Hepatocyte (in vitro differentiated cells): ENCODE data around the gene ANKRD26. TPM values are rescaled to one million over a fixed set of nuclear protein-coding genes. Genes with fewer than 3 reads are reported as not detected.

Source experiments
- DNase-seq: peaks from one replicate; pipeline ENCODE4 v3.0.0-alpha.2; 2016; ENCODE audit warnings: low spot score
- H2AFZ ChIP-seq: fragments of 200-600 bp; sonication (generic); 2 replicates; pipeline ENCODE4 v1.6.0; 2016; ENCODE audit warnings: antibody characterized with exemption, mild to moderate bottlenecking
- H3K27ac ChIP-seq: fragments of 200-600 bp; sonication (generic); 2 replicates; pipeline ENCODE4 v1.5.1; 2016; ENCODE audit warnings: mild to moderate bottlenecking
- H3K27me3 ChIP-seq: fragments of 200-600 bp; sonication (generic); 2 replicates; pipeline ENCODE4 v1.6.1; 2016
- H3K36me3 ChIP-seq: fragments of 200-600 bp; sonication (generic); replicated peaks from 2 replicates; pipeline ENCODE4 v1.5.1; 2016; ENCODE audit warnings: low read depth; ENCODE audit not compliant: insufficient read depth
- H3K4me1 ChIP-seq: fragments of 200-600 bp; sonication (generic); 2 replicates; pipeline ENCODE4 v1.5.1; 2016; ENCODE audit warnings: mild to moderate bottlenecking, moderate library complexity; ENCODE audit not compliant: insufficient read depth
- H3K4me2 ChIP-seq: fragments of 200-600 bp; sonication (generic); 2 replicates; pipeline ENCODE4 v1.6.0; 2016
- H3K4me3 ChIP-seq: fragments of 200-600 bp; sonication (generic); 2 replicates; pipeline ENCODE4 v1.5.1; 2016; ENCODE audit warnings: mild to moderate bottlenecking
- H3K79me2 ChIP-seq: fragments of 200-600 bp; sonication (generic); 2 replicates; pipeline ENCODE4 v1.6.0; 2017; ENCODE audit warnings: mild to moderate bottlenecking
- H3K9me2 ChIP-seq: fragments of 200-600 bp; sonication (generic); replicated peaks from 2 replicates; pipeline ENCODE4 v1.6.0; 2017; ENCODE audit warnings: mild to moderate bottlenecking; ENCODE audit not compliant: insufficient read depth
- H3K9me3 ChIP-seq: fragments of 200-600 bp; sonication (generic); 2 replicates; pipeline ENCODE4 v1.5.1; 2016; ENCODE audit warnings: low read depth, mild to moderate bottlenecking
- H4K20me1 ChIP-seq: fragments of 200-600 bp; sonication (generic); 2 replicates; pipeline ENCODE4 v1.6.0; 2016; ENCODE audit warnings: mild to moderate bottlenecking; ENCODE audit not compliant: insufficient read depth, poor library complexity, severe bottlenecking
- CTCF ChIP-seq: fragments of 200-600 bp; sonication (generic); IDR thresholded peaks from 2 replicates; pipeline ENCODE4 v1.5.1; 2016; ENCODE audit warnings: antibody characterized with exemption, mild to moderate bottlenecking; ENCODE audit not compliant: poor library complexity
- EZH2 ChIP-seq: fragments of 200-600 bp; sonication (generic); IDR thresholded peaks from 2 replicates; pipeline ENCODE4 v1.6.1; 2016; ENCODE audit warnings: antibody characterized with exemption, mild to moderate bottlenecking, borderline replicate concordance
- EZH2phosphoT487 ChIP-seq: fragments of 200-600 bp; sonication (generic); IDR thresholded peaks from one replicate; pipeline ENCODE4 v1.6.1; 2018; ENCODE audit warnings: antibody characterized with exemption, mild to moderate bottlenecking, low read depth, moderate library complexity; ENCODE audit not compliant: unreplicated experiment, severe bottlenecking
- WGBS: methylation state at CpG from one replicate; pipeline ENCODE4 v1.1.6; 2016; ENCODE audit warnings: low lambda C conversion rate; ENCODE audit errors: missing lambda C conversion rate; 5-methylcytosine and 5-hydroxymethylcytosine counted together
- polyA plus RNA-seq: library from polyadenylated mRNA; unstranded; fragments of >200 nt; fragmentation: Nextera tagmentation; extraction: Ambion mirVana; gene quantifications from 2 replicates; pipeline ENCODE4 v1.2.1, GENCODE V29; 2016
- total RNA-seq: library from RNA; depleted of rRNA; stranded (reverse); fragments of >200 nt; gene quantifications from 2 replicates; pipeline ENCODE4 v1.2.3, GENCODE V29; 2014

ANKRD26 gene
- total and polyA plus RNA-seq, 2 experiments from 2014 or later = 7.7 to 9.1 TPM

- H3K9me3 ChIP-seq = no peaks in the 10 kb centered on the region
- H2AFZ ChIP-seq = no peak overlapping the region
- TF ChIP-seq EZH2 = no peak
- no peak for TF ChIP-seq CTCF
- TF ChIP-seq EZH2phosphoT487 = no peak
- no peak overlapping the region for H3K4me2 ChIP-seq
- H3K27ac ChIP-seq = no peak overlapping the region
- H3K9me2 ChIP-seq = no peaks in the 10 kb centered on the region
- H3K36me3 ChIP-seq = no peaks in the 10 kb centered on the region
- H3K4me1 ChIP-seq = no peaks in the 10 kb centered on the region
- no peak for DNase-seq
- H4K20me1 ChIP-seq = no peaks in the 10 kb centered on the region
- WGBS = 99% methylated on average over 5 of the region's 5 CpGs
- H3K4me3 ChIP-seq = no peak overlapping the region
- no peaks in the 10 kb centered on the region for H3K27me3 ChIP-seq
- no peaks in the 10 kb centered on the region for H3K79me2 ChIP-seq
These were observed 62.1 kb downstream of the ANKRD26 start for GRCh38 chr10:27038168-27038567.

GRCh38 chr10:27035163-27035562 is 65.1 kb downstream of the ANKRD26 start:
- H3K4me2 ChIP-seq = no peak overlapping the region
- no peaks in the 10 kb centered on the region for H4K20me1 ChIP-seq
- no peaks in the 10 kb centered on the region for H3K79me2 ChIP-seq
- no peak overlapping the region for H3K27ac ChIP-seq
- no peak overlapping the region for H3K4me3 ChIP-seq
- no peaks in the 10 kb centered on the region for H3K9me3 ChIP-seq
- no peaks in the 10 kb centered on the region for H3K9me2 ChIP-seq
- WGBS = 94% methylated on average over 5 of the region's 5 CpGs
- no peaks in the 10 kb centered on the region for H3K4me1 ChIP-seq
- no peaks in the 10 kb centered on the region for H3K36me3 ChIP-seq
- H3K27me3 ChIP-seq = no peaks in the 10 kb centered on the region
- no peak for DNase-seq
- TF ChIP-seq CTCF (no peak), EZH2phosphoT487 (no peak), EZH2 (no peak)
- H2AFZ ChIP-seq = no peak overlapping the region

GRCh38 chr10:27030060-27030459 is 70.2 kb downstream of the ANKRD26 start:
- no peaks in the 10 kb centered on the region for H3K9me2 ChIP-seq
- H3K36me3 ChIP-seq = no peaks in the 10 kb centered on the region
- WGBS = 98% methylated on average over 2 of the region's 2 CpGs
- no peak overlapping the region for H3K27ac ChIP-seq
- H3K79me2 ChIP-seq = no peaks in the 10 kb centered on the region
- H3K4me2 ChIP-seq = no peak overlapping the region
- no peak overlapping the region for H3K4me3 ChIP-seq
- no peak overlapping the region for H2AFZ ChIP-seq
- DNase-seq = no peak
- H3K27me3 ChIP-seq = no peaks in the 10 kb centered on the region
- H4K20me1 ChIP-seq = no peaks in the 10 kb centered on the region
- H3K9me3 ChIP-seq = no peaks in the 10 kb centered on the region
- no peaks in the 10 kb centered on the region for H3K4me1 ChIP-seq
- no peak for TF ChIP-seq EZH2phosphoT487
- TF ChIP-seq EZH2 = no peak

GRCh38 chr10:27022048-27022447 is 78.2 kb downstream of the ANKRD26 start:
- WGBS = 79% methylated on average over 2 of the region's 2 CpGs
- Histone ChIP-seq H3K36me3 (no peaks in the 10 kb centered on the region), H3K79me2 (no peaks in the 10 kb centered on the region), H3K4me3 (no peak overlapping the region), H4K20me1 (no peaks in the 10 kb centered on the region), H2AFZ (no peak overlapping the region), H3K9me3 (no peaks in the 10 kb centered on the region), H3K4me2 (no peak overlapping the region), H3K9me2 (no peaks in the 10 kb centered on the region), H3K4me1 (no peaks in the 10 kb centered on the region), H3K27ac (no peak overlapping the region), H3K27me3 (no peaks in the 10 kb centered on the region)
- no peak for TF ChIP-seq EZH2phosphoT487
- TF ChIP-seq CTCF = no peak
- TF ChIP-seq EZH2 = no peak
- DNase-seq = no peak
